ENCODE data around the gene ATAD2B.
"Not testable (repeated sequence)": the region's sequence is repeated elsewhere in the genome, so short reads cannot be mapped to it uniquely, and the experiment has no call there.

The ATAD2B gene

DNA sequence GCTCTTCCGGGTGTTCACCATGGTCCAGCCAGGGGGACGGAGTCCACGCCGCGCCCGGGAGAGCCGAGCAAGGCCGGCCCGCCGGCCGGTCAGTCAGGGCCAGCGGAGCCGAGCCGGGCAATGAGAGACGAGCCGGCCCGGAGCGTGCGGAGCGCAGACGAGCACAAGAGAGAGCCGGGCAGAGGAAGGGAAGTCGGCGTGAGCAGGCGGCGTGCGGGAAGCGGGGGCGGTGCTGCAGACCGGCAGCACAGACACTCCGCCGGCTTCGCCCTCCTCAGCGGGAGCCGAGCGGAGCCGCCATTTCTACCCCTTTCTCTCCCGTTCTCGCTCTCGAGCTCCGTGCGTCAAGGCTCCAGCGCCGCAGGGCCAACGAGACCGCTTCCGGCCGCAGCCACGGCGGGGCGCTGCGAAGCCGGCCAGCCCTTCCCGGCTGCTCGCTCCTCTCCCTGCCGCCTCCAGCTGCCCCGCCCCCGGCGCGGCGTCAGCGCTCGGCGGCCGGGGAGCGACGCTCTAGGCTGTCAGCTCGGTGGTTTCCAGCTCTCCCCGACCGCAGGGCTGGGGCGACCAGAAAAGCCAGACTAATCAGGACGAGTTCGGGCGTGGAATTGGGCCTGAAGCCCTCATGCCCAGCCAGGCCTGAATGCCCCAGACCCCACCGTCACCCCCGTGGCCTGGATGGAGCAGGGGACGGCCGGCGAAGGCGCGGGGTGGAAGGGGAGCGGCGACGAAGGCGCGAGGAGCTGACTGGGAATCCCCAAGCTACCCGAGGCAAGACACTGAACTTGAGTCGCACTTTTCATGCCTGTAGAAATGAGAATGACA lies at the start of gene ATAD2B:
ATAD2B (minus strand) TSS at position 374 of the 822 bp plus-strand sequence; CDS start at position 21, 353 bp downstream.
- peak; percentile 96 to 97 for DNase-seq

DNA sequence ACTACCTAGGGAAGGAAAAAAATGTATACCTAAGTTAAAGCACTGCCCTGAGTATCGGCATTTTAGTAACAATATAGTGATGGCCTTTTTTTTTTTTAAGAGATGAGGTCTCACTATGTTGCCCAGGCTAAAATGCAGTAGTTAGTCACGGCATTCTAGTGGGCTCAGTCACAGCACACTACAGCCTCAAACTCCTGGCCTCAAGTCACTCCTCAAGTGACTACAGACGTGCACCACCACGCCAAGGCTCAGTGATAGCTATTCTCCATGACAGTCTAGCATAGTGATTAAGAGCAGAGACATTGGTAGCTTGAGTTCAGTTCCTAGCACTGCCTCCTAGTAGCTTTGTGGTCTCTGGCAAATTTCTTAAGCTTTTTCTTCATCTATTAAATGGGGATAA lies 40.9 kb upstream of the ATAD2B start:
- no peak for DNase-seq

DNA sequence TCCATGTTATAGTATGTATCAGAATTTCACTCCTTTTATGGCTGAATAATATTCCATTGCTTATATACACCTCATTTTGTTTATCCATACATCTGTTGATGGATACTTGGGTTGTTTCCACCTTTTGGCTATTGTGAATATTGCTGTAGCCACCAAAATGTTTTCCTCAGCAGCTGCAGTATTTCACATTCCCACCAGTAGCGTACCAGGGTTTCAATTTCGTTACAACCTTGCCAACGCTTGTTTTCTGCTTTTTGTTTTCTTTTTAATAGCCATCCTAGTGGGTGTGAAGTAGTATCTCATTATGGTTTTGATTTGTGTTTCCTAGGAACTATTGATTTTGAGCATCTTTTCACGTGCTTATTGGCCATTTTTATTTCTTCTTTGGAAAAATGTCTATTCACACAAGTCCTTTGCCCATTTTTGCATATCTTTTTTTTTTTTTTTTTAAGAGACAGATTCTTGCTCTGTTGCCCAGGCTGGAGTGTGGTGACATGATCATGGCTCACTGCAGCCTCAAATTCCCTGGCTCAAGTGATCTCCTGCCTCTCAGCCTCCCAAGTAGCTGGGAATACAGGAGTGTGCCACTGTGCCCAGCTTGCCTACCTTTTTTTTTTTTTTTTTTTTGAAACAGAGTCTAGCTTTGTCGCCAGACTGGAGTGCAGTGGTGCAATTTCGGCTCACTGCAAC lies 27.5 kb upstream of the ATAD2B start:
- DNase-seq = no peak

DNA sequence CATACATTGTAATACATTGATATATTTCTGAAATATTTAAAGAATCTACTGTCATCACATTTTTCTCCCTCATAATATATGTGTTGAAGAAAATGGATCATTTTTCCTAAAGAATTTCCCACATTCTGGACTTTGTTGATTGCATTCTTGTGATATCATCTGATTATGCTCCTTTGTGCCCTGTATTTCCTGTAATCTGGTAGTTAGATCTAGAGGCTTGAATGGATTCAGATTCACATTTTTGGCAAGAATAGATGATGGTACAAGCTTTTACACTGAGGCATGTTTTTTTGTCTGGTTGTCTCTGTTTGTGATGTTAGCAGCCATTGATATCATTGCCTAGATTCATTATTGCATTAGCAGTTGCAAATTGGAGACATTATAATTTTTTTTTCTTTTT lies 26.7 kb upstream of the ATAD2B start:
- DNase-seq = no peak

DNA sequence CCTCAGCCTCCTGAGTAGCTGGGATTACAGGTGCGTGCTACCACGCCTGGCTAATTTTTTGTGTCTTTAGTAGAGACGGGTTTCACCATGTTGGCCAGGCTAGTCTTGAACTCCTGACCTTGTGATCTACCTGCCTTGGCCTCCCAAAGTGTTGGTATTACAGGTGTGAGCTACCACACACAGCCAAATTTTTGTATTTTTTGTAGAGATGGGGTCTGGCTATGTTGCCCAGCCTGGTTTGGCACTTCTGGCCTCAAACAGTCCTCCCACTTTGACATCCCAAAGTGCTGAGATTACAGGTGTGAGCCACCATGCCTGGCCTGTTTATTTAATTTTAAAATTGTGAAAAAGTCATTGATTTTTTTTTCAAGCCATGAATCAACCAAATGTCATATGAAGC lies 25.6 kb upstream of the ATAD2B start:
- not testable (repeated sequence) for DNase-seq

DNA sequence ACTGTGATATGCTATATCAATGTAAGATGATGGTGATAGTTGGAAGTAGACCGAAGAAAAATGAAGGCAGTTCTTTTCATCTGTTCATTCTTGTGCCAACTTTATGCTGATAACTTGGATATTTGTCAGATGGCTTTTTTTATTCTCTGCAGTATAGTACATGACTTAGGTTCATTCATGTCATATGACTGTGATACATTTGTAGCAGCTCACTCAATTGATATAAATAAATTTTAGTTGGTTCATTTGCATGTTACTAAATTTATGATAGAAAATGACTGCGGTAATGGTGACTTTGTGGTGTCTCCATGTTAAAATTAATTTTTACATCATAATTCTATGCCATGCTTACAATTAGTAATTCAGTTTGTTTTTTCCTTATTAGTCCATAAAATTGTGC lies 20.4 kb upstream of the ATAD2B start:
- DNase-seq = no peak

DNA sequence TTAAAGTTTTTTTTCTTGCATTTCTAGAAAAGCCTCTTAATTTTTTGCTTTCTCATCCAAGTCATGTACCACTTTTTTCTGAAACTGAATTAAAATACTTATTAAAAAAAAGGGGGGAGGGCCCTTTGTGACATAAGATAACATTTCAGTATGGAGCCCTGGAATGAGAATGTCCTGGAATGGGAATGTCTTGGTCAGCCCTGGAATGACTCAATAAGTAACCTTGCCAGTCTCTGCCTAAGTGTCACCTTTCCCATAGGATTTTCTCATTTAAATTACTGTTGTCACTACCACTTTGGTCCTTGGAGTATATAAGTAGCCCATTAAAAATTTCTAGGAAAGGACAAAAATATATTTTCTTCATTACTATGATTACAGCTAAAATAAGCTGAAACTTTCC lies 18.1 kb upstream of the ATAD2B start:
- DNase-seq = no peak

DNA sequence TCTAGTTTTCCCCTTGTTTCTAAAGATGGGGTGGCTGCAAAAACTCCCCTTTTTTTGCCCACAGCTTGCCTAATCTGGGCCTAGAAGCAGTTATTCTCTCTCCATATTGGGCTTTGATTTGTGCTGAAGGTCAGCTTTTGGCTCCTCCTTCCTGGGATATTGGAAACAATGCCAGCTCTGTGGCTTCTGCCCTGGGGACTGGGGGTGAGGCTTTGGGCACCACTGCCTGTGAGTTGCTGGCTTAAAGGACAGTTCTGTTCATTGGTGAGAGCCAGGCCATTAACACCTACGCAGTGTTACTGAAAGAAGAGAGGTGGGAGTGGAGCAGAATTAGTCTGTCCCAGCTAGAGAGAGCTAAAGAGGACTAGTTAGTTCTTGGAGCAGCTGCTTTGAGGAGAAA lies 17.6 kb upstream of the ATAD2B start:
- no peak for DNase-seq

DNA sequence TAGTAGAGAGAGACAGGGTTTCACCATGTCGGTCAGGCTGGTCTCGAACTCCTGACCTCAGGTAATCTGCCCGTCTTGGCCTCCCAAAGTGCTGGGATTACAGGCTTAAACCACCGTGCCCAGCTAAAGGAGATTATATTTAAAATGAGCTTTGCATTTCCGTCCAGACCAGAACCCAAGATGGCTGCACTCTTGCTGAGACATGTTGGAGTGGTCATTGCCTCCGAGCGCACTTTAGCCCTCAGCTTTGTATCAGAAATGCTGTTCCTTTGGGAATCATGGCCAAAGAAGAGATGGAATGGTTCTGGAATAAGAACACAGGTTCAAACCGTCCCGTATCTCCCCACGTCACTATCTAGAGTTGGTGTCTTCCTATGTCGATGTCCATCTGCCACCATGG lies 16.7 kb upstream of the ATAD2B start:
- DNase-seq = no peak

DNA sequence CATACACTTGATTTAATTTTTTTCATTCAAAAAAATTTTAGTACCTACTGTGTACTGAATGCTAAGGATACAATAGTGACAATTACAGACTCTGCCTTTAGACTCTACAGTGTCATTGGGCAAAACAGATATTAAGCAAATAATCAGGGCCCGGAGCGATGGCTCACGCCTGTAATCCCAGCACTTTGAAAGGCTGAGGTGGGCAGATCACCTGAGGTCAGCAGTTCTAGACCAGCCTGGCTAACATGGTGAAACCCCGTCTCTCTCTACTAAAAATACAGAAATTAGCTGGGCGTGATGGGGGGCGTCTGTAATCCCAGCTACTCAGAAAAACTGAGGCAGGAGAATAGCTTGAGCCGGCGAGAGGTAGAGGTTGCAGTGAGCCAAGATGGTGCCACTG lies 14.7 kb upstream of the ATAD2B start:
- no peak for DNase-seq

DNA sequence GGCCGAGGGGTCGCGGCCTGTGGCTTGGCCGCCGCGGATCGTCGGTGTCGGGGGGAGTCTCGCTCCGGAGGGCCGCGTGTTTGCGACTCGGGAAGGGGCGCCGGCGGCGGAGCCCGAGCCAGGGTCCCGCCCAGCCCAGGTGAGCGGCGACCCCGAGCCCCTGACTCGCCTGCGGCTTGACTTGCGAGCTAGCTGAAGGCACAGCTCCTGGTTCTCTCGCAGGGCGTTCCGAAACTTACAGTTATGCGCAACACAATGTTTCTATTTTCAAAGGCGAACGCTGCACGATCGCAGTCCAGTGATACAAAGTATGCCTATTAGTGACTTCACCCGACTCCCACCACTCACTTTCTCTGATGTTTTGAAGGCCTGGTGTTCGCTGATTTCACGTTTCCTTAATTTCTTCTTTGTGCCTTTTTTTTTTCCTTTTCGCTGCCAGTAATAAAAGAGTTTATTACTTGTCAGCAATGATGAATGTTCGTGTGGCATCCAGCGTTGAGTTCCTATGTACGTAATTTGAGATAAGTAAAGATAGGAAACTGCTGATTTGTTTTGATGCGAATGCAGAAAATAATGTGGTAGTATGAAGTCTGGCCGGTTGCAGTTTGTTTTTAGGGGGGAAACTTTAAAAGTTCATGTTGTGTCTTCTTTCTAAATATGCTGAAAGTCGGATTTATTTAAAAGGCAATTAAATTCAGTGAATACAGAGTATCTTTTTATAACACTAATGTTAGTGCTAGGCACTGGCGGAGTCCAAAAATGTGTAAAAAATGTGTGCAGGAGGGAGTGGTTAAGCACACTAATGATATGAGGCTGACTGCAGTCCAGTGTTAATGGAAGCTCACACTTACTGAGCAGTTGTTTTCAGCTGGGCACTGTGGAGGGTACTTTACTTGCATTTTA lies 14.0 kb upstream of the ATAD2B start:
- DNase-seq = peak in 1 of 2 experiments; percentile 37

DNA sequence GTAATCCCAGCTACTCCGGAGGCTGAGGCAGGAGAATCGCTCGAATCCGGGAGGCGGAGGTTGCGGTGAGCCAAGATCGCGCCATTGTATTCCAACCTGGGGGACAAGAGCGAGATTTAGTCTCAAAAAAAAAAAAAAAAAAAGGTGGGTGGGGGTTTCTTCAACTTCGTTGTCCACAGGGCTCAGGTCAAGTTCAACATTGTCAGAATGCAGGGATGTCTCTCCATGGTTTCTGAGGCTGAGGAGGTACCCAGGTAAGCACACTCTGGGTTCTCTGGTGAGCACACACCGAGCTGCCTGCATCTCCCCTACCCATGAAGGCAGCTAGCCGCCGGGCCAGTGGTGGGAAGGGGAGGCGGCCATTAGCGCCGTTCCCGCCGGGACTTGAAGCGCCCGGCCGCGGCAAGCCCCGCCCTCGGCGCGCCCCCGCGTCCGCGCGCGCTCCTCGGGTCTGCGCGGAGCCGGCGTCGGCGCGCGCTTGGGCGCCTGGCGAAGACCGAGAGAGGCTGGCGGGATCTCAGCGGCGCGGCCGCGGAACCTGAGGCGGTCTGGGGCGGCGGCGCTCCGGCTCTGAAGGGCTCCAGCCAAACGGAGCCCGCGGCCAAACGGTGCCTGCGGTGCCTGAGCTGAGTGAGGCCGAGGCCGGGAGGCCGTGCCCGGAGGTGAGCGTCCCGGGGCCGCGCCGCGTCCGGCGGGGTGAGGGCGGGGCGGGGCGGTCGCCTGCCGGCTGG lies 13.2 kb upstream of the ATAD2B start, which contains the start of gene UBXN2A:
UBXN2A (plus strand) TSS at position 477 of the 731 bp plus-strand sequence. CDS start 17,852 bp downstream, outside the sequence.
- DNase-seq = peak; percentile 87 to 93

DNA sequence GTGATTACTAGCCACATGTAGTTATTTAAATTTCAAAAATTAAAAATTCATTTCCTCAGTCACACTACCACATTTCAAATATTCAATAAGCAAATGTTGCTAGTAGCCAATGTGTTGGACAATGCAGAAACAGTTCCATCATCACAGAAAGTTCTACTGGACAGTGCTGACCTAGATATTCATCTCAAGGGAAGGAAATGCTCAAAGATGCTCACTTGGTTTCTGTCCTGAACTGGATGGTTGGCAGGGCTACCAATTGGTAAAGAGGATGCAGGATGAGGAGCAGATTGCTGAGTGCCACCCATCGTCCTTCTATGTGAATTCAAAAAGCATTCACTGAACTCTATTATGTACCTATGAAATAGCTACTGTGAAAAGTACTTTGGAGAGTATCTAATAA lies 7.3 kb upstream of the ATAD2B start:
- DNase-seq = no peak

DNA sequence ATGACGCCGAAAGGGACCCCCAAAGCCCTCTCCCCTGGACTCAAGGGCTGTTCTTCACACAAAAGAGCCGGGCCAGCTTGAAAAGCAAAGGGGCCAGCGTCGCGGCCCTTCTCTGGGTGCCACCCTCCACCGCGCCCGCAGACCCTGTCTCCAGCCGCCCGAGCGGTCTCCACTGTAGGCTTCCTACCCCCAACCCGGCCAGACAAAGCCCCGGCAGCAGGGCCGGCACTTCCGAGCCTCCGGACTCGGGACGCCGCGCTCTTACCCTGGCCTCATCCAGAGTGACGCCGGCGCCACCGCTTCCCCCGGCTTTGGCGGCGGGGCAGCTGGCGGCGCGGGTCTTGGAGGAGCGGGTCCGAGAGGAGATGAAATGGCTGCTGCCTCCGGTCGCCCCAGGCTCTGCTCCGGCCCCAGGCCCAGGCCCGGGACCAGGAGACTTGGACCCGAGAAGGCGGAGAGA lies 603 bp downstream of the ATAD2B start:
- DNase-seq = peak in 1 of 2 experiments; percentile 40

DNA sequence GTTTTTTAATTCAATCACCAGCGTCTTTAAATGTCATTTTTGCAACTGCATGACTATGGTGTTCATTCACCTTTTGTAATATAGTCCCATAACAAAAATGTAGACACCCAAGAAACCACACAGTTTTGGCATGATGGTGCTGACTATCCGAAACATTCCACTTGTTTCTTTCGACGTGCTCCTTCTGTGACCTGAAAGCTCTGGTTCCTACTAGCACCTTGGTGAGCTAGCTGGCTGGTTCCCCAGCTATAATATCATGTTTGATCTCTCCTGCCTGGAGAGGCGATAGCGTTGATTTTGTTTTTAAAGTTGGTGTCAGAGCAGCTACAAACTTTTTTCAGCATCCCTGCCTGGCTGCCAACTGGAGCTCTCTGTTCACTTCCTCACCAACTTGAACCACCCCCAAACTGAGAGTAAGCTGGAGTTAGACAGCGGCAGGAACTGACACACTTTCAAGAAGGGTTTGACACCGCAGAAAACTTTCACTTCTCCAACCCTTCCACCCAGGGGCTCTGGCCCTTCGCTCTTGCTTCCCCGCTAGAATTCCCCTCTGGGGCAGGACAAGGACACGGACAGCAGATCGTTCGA lies 1.1 kb downstream of the ATAD2B start:
- peak in 1 of 2 experiments; percentile 37 for DNase-seq

DNA sequence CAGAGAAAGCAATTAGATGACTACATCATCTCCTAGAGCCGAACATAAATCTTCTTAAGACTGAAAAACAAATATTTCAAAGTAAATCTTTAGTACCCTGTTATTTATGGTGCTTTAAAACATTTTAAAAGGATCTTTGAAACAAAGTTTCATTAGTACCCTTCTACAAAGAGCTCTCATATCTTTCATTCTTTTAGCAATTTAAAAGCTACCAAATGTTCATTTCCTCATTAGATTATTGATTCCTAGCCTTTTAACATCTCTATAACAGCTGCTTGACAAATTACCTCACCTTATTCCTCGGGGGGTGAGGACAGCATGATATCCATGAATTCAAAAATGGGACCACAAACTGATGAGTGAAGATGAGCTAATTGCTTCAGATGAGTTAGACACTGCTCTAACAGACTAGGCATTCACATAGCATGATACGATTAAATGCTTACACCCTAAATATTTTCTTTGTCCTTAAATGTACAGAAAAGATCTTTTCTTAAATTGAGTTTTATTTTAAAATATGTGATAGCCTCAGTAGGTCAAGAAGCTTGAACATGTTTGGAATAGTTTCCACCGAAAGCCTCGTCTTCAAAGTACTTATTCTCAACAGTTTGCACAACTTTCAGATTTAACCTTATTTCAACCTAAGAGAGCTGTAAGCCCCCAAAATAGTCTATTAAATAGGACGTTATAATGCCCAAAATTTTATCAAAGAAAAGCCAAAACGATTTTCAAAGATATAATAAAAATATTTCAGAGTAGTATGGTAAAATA lies 2.1 kb downstream of the ATAD2B start:
- DNase-seq = no peak

DNA sequence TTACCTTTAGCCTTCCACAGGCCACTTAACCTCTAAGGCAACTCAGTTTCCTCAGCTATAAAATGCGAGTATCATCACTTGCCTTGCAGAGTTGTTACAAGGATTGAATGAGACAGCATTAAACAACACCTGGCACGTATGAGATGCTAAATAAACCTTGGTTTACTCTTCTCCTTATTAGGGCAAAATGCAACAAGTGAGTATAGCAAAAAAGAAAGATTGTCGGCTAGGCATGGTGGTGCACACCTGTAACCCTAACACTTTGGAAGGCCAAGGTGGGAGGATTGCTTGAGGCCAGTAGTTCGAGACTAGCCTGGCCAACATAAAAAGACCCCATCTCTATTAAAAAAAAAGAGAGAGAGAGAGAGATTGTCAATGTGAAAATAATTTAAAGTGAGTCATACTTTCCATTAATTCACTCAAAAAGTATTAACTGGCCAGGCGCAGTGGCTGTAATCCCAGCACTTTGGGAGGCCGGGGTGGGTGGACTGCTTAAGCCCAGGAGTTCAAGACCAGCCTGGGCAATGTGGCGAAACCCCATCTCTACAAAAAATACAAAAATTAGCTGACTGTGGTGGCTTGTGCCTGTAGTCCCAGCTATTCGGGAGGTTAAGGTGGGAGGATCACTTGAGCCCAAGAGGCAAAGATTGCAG lies 8.0 kb downstream of the ATAD2B start:
- DNase-seq = no peak

DNA sequence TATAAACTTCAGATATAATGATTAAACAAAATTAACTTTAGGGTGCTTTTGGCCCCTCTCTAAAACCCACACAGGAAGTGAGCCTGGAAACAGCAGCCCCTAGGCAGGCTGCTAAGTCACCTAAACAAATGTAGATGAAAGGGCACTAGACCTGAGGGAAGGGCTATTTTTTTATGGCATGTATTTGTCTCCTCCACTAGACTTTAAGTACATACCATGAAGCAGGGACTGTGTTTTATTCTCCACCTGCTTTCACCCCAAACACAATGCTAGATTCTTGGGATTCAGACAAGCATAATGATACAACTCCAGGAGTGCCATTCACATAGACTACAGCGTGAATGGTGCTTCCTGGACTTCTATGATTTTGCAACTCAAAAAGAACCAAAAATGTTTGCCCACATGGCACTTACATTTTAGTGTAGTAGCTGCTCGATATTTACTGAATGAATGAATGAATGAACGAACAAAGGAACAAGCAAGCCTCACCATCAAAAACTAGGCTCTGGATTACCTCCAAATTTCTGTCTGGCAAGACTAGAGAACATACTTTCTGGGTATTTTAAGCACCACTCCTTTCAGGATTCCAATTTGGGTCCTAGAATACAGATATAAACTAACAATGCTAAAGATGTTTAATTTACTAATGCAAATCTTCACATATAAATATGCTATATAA lies 10.1 kb downstream of the ATAD2B start:
- peak in 1 of 2 experiments; percentile 22 for DNase-seq

DNA sequence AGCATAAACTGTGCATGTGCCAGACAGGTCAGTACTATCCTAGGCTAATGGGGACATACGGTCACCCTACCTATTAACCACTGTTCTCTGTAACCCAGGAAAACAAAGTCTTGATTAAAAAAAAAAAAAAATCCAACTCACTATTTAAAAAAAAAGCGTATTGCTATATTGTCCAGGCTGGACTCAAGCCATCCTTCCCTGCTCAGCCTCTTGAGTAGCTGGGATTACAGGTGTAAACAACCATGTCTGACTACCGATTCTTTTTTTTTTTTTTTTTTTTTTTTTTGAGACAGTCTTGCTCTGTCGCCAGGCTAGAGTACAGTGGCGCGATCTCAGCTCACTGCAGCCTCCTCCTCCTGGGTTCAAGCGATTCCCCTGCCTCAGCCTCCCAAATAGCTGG lies 11.6 kb downstream of the ATAD2B start:
- no peak for DNase-seq

DNA sequence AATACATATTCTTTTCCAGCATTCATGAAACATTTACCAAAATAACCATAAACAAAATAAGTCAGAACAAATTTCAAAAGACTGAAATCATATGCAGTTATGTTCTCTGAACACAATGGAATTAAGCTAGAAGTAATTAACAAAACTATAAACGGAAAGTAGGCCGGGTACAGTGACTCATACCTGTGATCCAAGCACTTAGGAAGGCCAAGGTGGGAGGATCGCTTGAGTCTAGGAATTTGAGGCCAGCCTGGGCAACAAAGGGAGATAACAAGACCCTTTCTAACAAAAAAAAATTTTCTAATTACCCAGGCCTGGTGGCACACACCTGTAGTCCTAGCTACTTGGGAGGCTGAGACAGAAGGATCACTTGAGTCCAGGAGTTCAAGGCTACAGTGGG lies 14.9 kb downstream of the ATAD2B start:
- DNase-seq = no peak
